H9 (cell line): Measurements from ENCODE around the gene ADSS1. TPM values are rescaled to one million over a fixed set of nuclear protein-coding genes. Genes with fewer than 3 reads are reported as not detected.
"Not testable (repeated sequence)": the region's sequence is repeated elsewhere in the genome, so short reads cannot be mapped to it uniquely, and the experiment has no call there.

Experiments
- DNase-seq: peaks from one replicate; pipeline ENCODE4 v3.0.0-alpha.2; 2017
- H2AFZ ChIP-seq: one replicate; pipeline ENCODE4 v1.6.1; 2013; ENCODE audit warnings: mild to moderate bottlenecking, low read length, control low read depth, moderate library complexity
- H2AK5ac ChIP-seq: 2 replicates; pipeline ENCODE4 v1.6.1; 2013; ENCODE audit warnings: low read length, control low read depth, mixed read lengths; ENCODE audit not compliant: insufficient read length
- H2BK120ac ChIP-seq: one replicate; pipeline ENCODE4 v1.6.1; 2013; ENCODE audit warnings: low read depth, mild to moderate bottlenecking, low read length, control low read depth, inconsistent platforms; ENCODE audit not compliant: poor library complexity, severe bottlenecking
- H2BK12ac ChIP-seq: 2 replicates; pipeline ENCODE4 v1.6.1; 2013; ENCODE audit warnings: low read length, control low read depth, mixed read lengths, low read depth; ENCODE audit not compliant: insufficient read length
- H2BK15ac ChIP-seq: 2 replicates; pipeline ENCODE4 v1.6.1; 2013; ENCODE audit warnings: low read depth, low read length, control low read depth
- H2BK20ac ChIP-seq: one replicate; pipeline ENCODE4 v1.6.1; 2013; ENCODE audit warnings: low read depth, mild to moderate bottlenecking, low read length, control low read depth, inconsistent platforms; ENCODE audit not compliant: poor library complexity, severe bottlenecking
- H2BK5ac ChIP-seq: 2 replicates; pipeline ENCODE4 v1.6.1; 2013; ENCODE audit warnings: low read length, control low read depth, mixed read lengths; ENCODE audit not compliant: insufficient read length
- H3K14ac ChIP-seq: 2 replicates; pipeline ENCODE4 v1.6.1; 2013; ENCODE audit warnings: low read length, control low read depth; ENCODE audit not compliant: insufficient read depth
- H3K18ac ChIP-seq: 2 replicates; pipeline ENCODE4 v1.6.1; 2013; ENCODE audit warnings: low read depth, mild to moderate bottlenecking, mixed read lengths, low read length, control low read depth; ENCODE audit not compliant: insufficient read length
- H3K23ac ChIP-seq: 2 replicates; pipeline ENCODE4 v1.6.1; 2013; ENCODE audit warnings: low read length, control low read depth, mixed read lengths, low read depth; ENCODE audit not compliant: insufficient read length
- H3K23me2 ChIP-seq: 2 replicates; pipeline ENCODE4 v1.6.1; 2013; ENCODE audit warnings: low read depth, mild to moderate bottlenecking, mixed read lengths, low read length, control low read depth; ENCODE audit not compliant: insufficient read length, poor library complexity, severe bottlenecking
- H3K27ac ChIP-seq: 2 replicates; pipeline ENCODE4 v1.5.1; 2013; ENCODE audit warnings: low read length, control low read depth, mixed read lengths, low read depth; ENCODE audit not compliant: insufficient read length
- H3K27me3 ChIP-seq: 2 replicates; pipeline ENCODE4 v1.6.1; 2013; ENCODE audit warnings: low read length, control low read depth, inconsistent platforms; ENCODE audit not compliant: insufficient read depth
- H3K4ac ChIP-seq: 2 replicates; pipeline ENCODE4 v1.6.1; 2013; ENCODE audit warnings: low read depth, mild to moderate bottlenecking, control low read depth, inconsistent platforms, low read length, moderate library complexity
- H3K4me1 ChIP-seq: 2 replicates; pipeline ENCODE4 v1.6.1; 2013; ENCODE audit warnings: low read length, control low read depth, inconsistent platforms; ENCODE audit not compliant: insufficient read depth
- H3K4me2 ChIP-seq: 2 replicates; pipeline ENCODE4 v1.6.1; 2013; ENCODE audit warnings: low read length, control low read depth, mixed read lengths; ENCODE audit not compliant: insufficient read length, insufficient read depth
- H3K56ac ChIP-seq: 2 replicates; pipeline ENCODE4 v1.6.1; 2013; ENCODE audit warnings: low read depth, mild to moderate bottlenecking, mixed read lengths, low read length, control low read depth; ENCODE audit not compliant: insufficient read length
- H3K79me1 ChIP-seq: 2 replicates; pipeline ENCODE4 v1.6.1; 2013; ENCODE audit warnings: low read depth, mild to moderate bottlenecking, moderate library complexity, low read length, control low read depth, inconsistent platforms; ENCODE audit not compliant: insufficient read depth, poor library complexity, severe bottlenecking
- H3K79me2 ChIP-seq: 2 replicates; pipeline ENCODE4 v1.6.1; 2013; ENCODE audit warnings: low read length, control low read depth, inconsistent platforms; ENCODE audit not compliant: insufficient read depth
- H3K9ac ChIP-seq: 2 replicates; pipeline ENCODE4 v1.6.1; 2013; ENCODE audit warnings: low read length, control low read depth, mixed read lengths; ENCODE audit not compliant: insufficient read length; ENCODE audit errors: extremely low read depth
- H3K9me3 ChIP-seq: one replicate; pipeline ENCODE4 v1.6.1; 2013; ENCODE audit warnings: low read depth, low read length, inconsistent platforms; ENCODE audit not compliant: control insufficient read depth
- H3T11ph ChIP-seq: one replicate; pipeline ENCODE4 v1.6.1; 2013; ENCODE audit warnings: mild to moderate bottlenecking, low read length, control low read depth, inconsistent platforms
- H4K20me1 ChIP-seq: one replicate; pipeline ENCODE4 v1.6.1; 2013; ENCODE audit not compliant: control insufficient read depth, insufficient read length, insufficient read depth
- H4K5ac ChIP-seq: 2 replicates; pipeline ENCODE4 v1.6.1; 2013; ENCODE audit warnings: low read depth, mild to moderate bottlenecking, mixed read lengths, low read length, control low read depth; ENCODE audit not compliant: insufficient read length
- H4K8ac ChIP-seq: replicated peaks from 2 replicates; pipeline ENCODE4 v1.6.1; 2013; ENCODE audit warnings: low read length, control low read depth, mixed read lengths, low read depth; ENCODE audit not compliant: insufficient read length
- H4K91ac ChIP-seq: 2 replicates; pipeline ENCODE4 v1.6.1; 2013; ENCODE audit warnings: low read depth, mild to moderate bottlenecking, moderate library complexity, mixed read lengths, low read length, control low read depth; ENCODE audit not compliant: insufficient read length
- H3K27ac Mint-ChIP-seq, 3 experiments: 2 replicates in 2 of 3; 3 replicates in 1 of 3; pipeline ENCODE4 v1.8.0; 2020 to 2021; ENCODE audit warnings: mixed read lengths in 3 of 3, mild to moderate bottlenecking in 1 of 3, moderate library complexity in 1 of 3
- H3K27me3 Mint-ChIP-seq: 2 replicates; pipeline ENCODE4 v1.8.0; 2021; ENCODE audit warnings: low read depth, mild to moderate bottlenecking, moderate library complexity, mixed read lengths
- H3K36me3 Mint-ChIP-seq, 3 experiments: 2 replicates in 2 of 3; 3 replicates in 1 of 3; pipeline ENCODE4 v1.8.0; 2020 to 2021; ENCODE audit warnings: low read depth in 3 of 3, mixed read lengths in 3 of 3; ENCODE audit not compliant: insufficient read depth in 1 of 3
- H3K4me1 Mint-ChIP-seq, 2 experiments: 2 replicates each; pipeline ENCODE4 v1.8.0; 2020; ENCODE audit warnings: mixed read lengths in 2 of 2
- H3K4me3 Mint-ChIP-seq, 2 experiments: 2 replicates in 1 of 2; 3 replicates in 1 of 2; pipeline ENCODE4 v1.8.0; 2020 to 2021; ENCODE audit warnings: mild to moderate bottlenecking in 2 of 2, mixed read lengths in 2 of 2, moderate library complexity in 1 of 2
- H3K9me3 Mint-ChIP-seq, 2 experiments: 2 replicates in 1 of 2; 3 replicates in 1 of 2; pipeline ENCODE4 v1.8.0; 2020; ENCODE audit warnings: mild to moderate bottlenecking in 2 of 2, mixed read lengths in 2 of 2, moderate library complexity in 1 of 2
- CTCF ChIP-seq: fragments of 200-600 bp; sonication (generic); conservative IDR thresholded peaks from 3 replicates; pipeline ENCODE4 v1.8.0; 2021; ENCODE audit warnings: antibody characterized with exemption, mild to moderate bottlenecking
- WGBS: extraction: QIAGEN DNeasy Blood & Tissue Kit; methylation state at CpG from one replicate; pipeline ENCODE4 v1.1.7; 2013; ENCODE audit warnings: missing lambda C conversion rate, low lambda C conversion rate, mixed read lengths; ENCODE audit not compliant: insufficient read length; ENCODE audit errors: extremely low coverage; 5-methylcytosine and 5-hydroxymethylcytosine counted together
- total RNA-seq: library from RNA; stranded (reverse); gene quantifications from 2 replicates; pipeline ENCODE4 v1.2.1, GENCODE V29; 2021

ADSS1 gene
- total RNA-seq, 1 experiment from 2014 or later: 8.5 TPM

GRCh38 chr14:104750056-104750752 lies 26.2 kb downstream of the ADSS1 start:
- Histone ChIP-seq H4K91ac (no peak overlapping the region), H3K9me3 (peaks cover 6% of the 10 kb centered on the region), H3K4ac (no peak overlapping the region), H3K27ac (no peak overlapping the region), H3K23me2 (peaks cover 12% of the 10 kb centered on the region), H2BK15ac (no peak overlapping the region), H3K79me1 (no peaks in the 10 kb centered on the region), H2BK20ac (no peak overlapping the region), H3K9ac (no peak overlapping the region), H3K56ac (no peak overlapping the region), H2AFZ (no peak overlapping the region), H4K8ac (no peak overlapping the region), H2BK12ac (no peak overlapping the region), H3K79me2 (peaks cover 15% of the 10 kb centered on the region; the same call in 1 of the 2 replicates), H3K27me3 (no peaks in the 10 kb centered on the region), H3K23ac (no peak overlapping the region), H4K5ac (no peak overlapping the region), H4K20me1 (no peaks in the 10 kb centered on the region), H2BK5ac (no peak overlapping the region), H3K4me2 (no peak overlapping the region), H3T11ph (no peak overlapping the region), H3K14ac (no peak overlapping the region), H2BK120ac (no peak overlapping the region), H3K18ac (no peak overlapping the region), H2AK5ac (no peak overlapping the region), H3K4me1 (no peaks in the 10 kb centered on the region; the same call in 1 of the 2 replicates)
- no peak for TF ChIP-seq CTCF
- no peak overlapping the region for H3K27ac Mint-ChIP-seq
- H3K4me1 Mint-ChIP-seq: peaks cover 18 to 19% of the 10 kb centered on the region in 2 experiments
- H3K36me3 Mint-ChIP-seq: peaks cover 4 to 31% (median 14%) of the 10 kb centered on the region in 3 experiments; a peak in 6 of 7 replicates
- peaks cover 13 to 19% of the 10 kb centered on the region in 2 experiments for H3K9me3 Mint-ChIP-seq
- H3K4me3 Mint-ChIP-seq: no peak overlapping the region
- DNase-seq: no peak
- peaks cover 7% of the 10 kb centered on the region for H3K27me3 Mint-ChIP-seq
- no CpG with 5 or more reads among the region's 12 CpGs for WGBS

- H2BK20ac ChIP-seq, H3T11ph ChIP-seq, H2BK15ac ChIP-seq, H2AFZ ChIP-seq, H2BK5ac ChIP-seq, H3K27me3 Mint-ChIP-seq, DNase-seq, H3K14ac ChIP-seq, H3K23ac ChIP-seq, H3K56ac ChIP-seq, H4K20me1 ChIP-seq, H4K5ac ChIP-seq, H3K27ac Mint-ChIP-seq, H3K4me3 Mint-ChIP-seq, H3K79me1 ChIP-seq, H3K9ac ChIP-seq, H3K4me1 ChIP-seq, H4K91ac ChIP-seq, H3K18ac ChIP-seq, H3K27me3 ChIP-seq, H3K4me2 ChIP-seq, H2BK120ac ChIP-seq, H2BK12ac ChIP-seq, H4K8ac ChIP-seq, H2AK5ac ChIP-seq, H3K4ac ChIP-seq, H3K9me3 ChIP-seq, H3K27ac ChIP-seq: not testable (repeated sequence)
- Histone ChIP-seq H3K79me2 (peaks cover 16% of the 10 kb centered on the region; the same call in 1 of the 2 replicates), H3K23me2 (peaks cover 12% of the 10 kb centered on the region)
- Mint-ChIP-seq H3K4me1 (peaks cover 18 to 19% of the 10 kb centered on the region in 2 experiments), H3K9me3 (peaks cover 13 to 19% of the 10 kb centered on the region in 2 experiments), H3K36me3 (peaks cover 6 to 31% (median 19%) of the 10 kb centered on the region in 3 experiments; a peak in 6 of 7 replicates)
- WGBS: no CpG with 5 or more reads among the region's 5 CpGs
These were observed 26.7 kb downstream of the ADSS1 start for GRCh38 chr14:104750753-104751057.
